ENCODE results near the gene VPS41.

VPS41 gene

DNA sequence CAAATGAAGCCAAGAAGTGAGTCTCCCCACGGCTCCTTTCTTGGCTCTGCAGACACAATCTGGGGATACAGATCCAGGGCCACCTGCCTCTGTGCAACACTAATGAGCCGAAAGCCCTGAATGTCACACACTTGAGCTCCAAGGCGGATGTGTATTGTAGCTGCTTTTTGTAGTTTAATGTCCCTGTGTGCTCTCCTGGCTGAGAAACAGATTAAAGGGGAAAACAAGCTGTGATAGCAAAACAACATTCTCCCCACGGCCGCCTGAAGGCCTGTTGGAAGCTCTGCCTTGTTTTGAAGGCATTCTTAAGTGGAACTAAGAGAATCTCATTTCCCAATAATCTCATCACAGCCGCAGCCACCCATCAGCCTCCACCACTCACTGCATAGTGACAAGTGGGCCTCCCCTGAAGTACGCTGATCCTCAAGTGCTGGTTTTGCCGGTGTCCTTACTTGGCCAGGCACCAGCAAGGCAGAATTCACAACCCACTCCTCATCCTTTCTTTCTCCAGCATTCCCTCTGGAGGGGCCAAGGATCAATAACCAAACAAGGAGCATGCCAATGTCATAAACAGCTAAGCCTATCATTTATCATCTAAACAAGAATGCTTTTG is 233.4 kb downstream of the VPS41 start:
- no peak overlapping the region for H3K4me3 ChIP-seq (replicated peaks; ENCODE audit: low read depth, low read length)
- no peak for DNase-seq (ENCODE audit: extremely low read depth, low read depth)
- TF ChIP-seq CTCF (IDR thresholded peaks at IDR 0.05; ENCODE audit: low read depth, low read length, missing control alignments) = no peak

DNA sequence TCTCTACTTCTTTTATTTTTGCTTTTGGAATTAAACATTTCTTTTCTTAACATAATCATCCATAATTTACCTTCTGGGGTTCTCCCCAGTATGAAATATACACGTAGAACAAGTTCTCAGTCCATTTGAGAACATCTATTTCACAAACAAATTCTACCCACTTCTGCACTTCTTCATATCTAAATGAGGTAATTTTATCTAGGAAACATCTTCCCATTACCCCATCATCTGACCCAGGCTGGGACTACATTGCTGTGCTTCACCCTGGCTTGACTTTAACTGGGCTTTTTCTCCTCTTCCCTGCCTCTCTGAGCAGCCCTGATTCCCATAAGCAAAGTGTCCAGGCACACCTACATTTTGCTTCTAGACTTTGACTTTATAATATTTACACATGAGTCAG is 234.5 kb downstream of the VPS41 start:
- H3K4me3 ChIP-seq (replicated peaks; ENCODE audit: low read depth, low read length) = no peak overlapping the region
- no peak for DNase-seq (ENCODE audit: extremely low read depth, low read depth)
- no peak for TF ChIP-seq CTCF (IDR thresholded peaks at IDR 0.05; ENCODE audit: low read depth, low read length, missing control alignments)

DNA sequence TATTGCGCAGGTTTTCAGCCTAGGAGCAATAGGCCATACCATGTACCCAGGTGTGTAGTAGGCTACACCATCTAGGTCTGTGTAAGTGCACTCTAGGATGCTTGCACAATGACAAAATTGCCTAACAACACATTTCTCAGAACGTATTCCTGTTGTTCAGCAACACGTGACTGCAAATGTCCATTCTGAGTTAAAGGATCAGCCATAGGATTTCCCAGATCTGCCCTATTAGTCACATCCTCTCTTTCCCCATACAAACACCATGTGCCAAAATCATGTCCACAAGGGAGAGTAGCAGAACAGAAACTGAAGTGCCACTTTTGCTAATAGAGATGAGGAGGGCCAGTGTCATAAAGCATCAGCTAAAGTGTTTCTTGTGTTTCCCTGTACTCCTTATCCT is 235.2 kb downstream of the VPS41 start:
- no peak for TF ChIP-seq CTCF (IDR thresholded peaks at IDR 0.05; ENCODE audit: low read depth, low read length, missing control alignments)
- peak; percentile 70 for DNase-seq (ENCODE audit: extremely low read depth, low read depth)
- no peak overlapping the region for H3K4me3 ChIP-seq (replicated peaks; ENCODE audit: low read depth, low read length)

Measured in HFF-Myc (cell line).